Measurements from ENCODE around the gene COL27A1. TPM values are rescaled to one million over a fixed set of nuclear protein-coding genes. Genes with fewer than 3 reads are reported as not detected.

Gene COL27A1
- total and polyA plus RNA-seq, 2 experiments from 2014 or later = 10.5 to 18.0 TPM

DNA sequence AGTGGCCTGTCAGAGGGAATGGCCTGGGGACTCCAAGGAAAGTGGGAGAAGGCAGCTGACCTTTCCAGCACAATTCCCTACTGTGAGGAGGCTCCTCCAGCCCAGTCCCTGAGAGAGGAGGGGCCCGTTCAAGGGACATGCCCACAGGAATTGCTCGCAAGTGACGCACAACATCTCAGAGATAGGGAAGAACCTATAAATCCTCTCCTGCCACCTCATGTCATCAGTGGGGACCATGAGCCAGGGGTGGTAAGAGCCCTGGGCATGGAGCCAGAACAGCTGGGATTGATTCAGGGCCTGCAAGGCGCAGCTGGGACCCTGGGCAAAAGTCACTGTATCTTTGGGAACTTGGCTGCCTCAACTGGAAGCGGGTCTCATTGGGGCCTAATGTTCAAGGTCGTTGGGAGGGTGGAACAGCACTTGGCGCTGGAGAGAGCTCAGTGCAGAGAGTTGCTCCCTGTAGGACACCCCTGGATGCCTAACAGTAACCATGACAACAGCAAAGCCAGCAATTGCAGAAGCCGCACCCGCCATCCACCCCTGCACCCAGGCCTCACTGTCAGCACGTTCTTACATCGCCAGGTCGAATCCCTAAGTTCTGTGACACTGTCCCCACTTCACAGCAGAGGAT, 126.3 kb downstream of the COL27A1 start (continued):
- TF ChIP-seq, protein P1, sequence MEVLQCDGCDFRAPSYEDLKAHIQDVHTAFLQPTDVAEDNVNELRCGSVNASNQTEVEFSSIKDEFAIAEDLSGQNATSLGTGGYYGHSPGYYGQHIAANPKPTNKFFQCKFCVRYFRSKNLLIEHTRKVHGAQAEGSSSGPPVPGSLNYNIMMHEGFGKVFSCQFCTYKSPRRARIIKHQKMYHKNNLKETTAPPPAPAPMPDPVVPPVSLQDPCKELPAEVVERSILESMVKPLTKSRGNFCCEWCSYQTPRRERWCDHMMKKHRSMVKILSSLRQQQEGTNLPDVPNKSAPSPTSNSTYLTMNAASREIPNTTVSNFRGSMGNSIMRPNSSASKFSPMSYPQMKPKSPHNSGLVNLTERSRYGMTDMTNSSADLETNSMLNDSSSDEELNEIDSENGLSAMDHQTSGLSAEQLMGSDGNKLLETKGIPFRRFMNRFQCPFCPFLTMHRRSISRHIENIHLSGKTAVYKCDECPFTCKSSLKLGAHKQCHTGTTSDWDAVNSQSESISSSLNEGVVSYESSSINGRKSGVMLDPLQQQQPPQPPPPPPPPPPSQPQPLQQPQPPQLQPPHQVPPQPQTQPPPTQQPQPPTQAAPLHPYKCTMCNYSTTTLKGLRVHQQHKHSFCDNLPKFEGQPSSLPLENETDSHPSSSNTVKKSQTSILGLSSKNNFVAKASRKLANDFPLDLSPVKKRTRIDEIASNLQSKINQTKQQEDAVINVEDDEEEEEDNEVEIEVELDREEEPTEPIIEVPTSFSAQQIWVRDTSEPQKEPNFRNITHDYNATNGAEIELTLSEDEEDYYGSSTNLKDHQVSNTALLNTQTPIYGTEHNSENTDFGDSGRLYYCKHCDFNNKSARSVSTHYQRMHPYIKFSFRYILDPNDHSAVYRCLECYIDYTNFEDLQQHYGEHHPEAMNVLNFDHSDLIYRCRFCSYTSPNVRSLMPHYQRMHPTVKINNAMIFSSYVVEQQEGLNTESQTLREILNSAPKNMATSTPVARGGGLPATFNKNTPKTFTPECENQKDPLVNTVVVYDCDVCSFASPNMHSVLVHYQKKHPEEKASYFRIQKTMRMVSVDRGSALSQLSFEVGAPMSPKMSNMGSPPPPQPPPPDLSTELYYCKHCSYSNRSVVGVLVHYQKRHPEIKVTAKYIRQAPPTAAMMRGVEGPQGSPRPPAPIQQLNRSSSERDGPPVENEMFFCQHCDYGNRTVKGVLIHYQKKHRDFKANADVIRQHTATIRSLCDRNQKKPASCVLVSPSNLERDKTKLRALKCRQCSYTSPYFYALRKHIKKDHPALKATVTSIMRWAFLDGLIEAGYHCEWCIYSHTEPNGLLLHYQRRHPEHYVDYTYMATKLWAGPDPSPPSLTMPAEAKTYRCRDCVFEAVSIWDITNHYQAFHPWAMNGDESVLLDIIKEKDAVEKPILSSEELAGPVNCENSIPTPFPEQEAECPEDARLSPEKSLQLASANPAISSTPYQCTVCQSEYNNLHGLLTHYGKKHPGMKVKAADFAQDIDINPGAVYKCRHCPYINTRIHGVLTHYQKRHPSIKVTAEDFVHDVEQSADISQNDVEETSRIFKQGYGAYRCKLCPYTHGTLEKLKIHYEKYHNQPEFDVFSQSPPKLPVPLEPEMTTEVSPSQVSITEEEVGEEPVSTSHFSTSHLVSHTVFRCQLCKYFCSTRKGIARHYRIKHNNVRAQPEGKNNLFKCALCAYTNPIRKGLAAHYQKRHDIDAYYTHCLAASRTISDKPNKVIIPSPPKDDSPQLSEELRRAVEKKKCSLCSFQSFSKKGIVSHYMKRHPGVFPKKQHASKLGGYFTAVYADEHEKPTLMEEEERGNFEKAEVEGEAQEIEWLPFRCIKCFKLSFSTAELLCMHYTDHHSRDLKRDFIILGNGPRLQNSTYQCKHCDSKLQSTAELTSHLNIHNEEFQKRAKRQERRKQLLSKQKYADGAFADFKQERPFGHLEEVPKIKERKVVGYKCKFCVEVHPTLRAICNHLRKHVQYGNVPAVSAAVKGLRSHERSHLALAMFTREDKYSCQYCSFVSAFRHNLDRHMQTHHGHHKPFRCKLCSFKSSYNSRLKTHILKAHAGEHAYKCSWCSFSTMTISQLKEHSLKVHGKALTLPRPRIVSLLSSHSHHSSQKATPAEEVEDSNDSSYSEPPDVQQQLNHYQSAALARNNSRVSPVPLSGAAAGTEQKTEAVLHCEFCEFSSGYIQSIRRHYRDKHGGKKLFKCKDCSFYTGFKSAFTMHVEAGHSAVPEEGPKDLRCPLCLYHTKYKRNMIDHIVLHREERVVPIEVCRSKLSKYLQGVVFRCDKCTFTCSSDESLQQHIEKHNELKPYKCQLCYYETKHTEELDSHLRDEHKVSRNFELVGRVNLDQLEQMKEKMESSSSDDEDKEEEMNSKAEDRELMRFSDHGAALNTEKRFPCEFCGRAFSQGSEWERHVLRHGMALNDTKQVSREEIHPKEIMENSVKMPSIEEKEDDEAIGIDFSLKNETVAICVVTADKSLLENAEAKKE (CRISPR knock-in tag; IDR thresholded peaks at IDR 0.05) = no peak
- TF ChIP-seq JUNB (IDR thresholded peaks at IDR 0.05; ENCODE audit: unreplicated experiment) = no peak

DNA sequence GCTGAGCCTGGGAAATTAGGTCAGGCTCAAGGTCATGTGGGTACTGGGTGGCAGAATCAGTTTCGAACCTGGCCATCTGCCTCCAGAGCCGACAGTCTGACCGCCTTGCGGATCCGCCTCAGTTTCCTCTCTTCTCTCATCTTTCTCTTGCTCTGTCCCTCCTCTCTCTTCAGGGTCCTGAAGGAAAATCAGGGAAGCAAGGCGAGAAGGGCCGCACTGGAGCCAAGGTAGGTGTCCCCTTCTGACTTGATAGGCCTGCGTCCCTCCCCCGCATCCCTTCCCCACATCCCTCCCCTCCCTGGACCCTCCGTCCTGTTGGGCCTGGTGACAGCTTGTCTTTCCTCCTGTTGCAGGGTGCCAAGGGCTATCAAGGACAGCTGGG, 126.8 kb downstream of the COL27A1 start:
- Histone ChIP-seq H3K4me1 (ENCODE audit: insufficient read depth) (no peaks in the 10 kb centered on the region), H3F3A (replicated peaks; ENCODE audit: low read depth) (no peaks in the 10 kb centered on the region), H3K36me3 (ENCODE audit: insufficient read depth) (no peaks in the 10 kb centered on the region), H4K20me1 (replicated peaks; ENCODE audit: insufficient read depth) (no peaks in the 10 kb centered on the region; the same call in 1 of the 2 replicates), H3K4me3 (no peak overlapping the region), H3K9me2 (ENCODE audit: insufficient read depth) (no peaks in the 10 kb centered on the region), H3K79me2 (replicated peaks; ENCODE audit: insufficient read depth) (no peaks in the 10 kb centered on the region), H3K27me3 (ENCODE audit: insufficient read depth) (no peaks in the 10 kb centered on the region), H3K4me2 (no peak overlapping the region), H3K27ac (ENCODE audit: low read depth) (no peak overlapping the region), H2AFZ (no peak overlapping the region)
- no peaks in the 10 kb centered on the region for H3K27me3 Mint-ChIP-seq (ENCODE audit: insufficient read depth, low read depth, poor library complexity)
- ATAC-seq (no peak), DNase-seq (ENCODE audit: low spot score) (no peak)
- no peak overlapping the region for H3K4me3 Mint-ChIP-seq
- peaks cover 6% of the 10 kb centered on the region; the same call in 2 of the 3 replicates for H3K4me1 Mint-ChIP-seq
- H3K36me3 Mint-ChIP-seq (ENCODE audit: low read depth) = peaks cover 3% of the 10 kb centered on the region; the same call in 1 of the 3 replicates
- no peaks in the 10 kb centered on the region; the same call in 2 of the 3 replicates for H3K9me3 Mint-ChIP-seq
- H3K27ac Mint-ChIP-seq = no peak overlapping the region
- TF ChIP-seq, protein P2, sequence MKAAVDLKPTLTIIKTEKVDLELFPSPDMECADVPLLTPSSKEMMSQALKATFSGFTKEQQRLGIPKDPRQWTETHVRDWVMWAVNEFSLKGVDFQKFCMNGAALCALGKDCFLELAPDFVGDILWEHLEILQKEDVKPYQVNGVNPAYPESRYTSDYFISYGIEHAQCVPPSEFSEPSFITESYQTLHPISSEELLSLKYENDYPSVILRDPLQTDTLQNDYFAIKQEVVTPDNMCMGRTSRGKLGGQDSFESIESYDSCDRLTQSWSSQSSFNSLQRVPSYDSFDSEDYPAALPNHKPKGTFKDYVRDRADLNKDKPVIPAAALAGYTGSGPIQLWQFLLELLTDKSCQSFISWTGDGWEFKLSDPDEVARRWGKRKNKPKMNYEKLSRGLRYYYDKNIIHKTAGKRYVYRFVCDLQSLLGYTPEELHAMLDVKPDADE (IDR thresholded peaks at IDR 0.05) = no peak
- TF ChIP-seq CREB1 (CRISPR knock-in tag; IDR thresholded peaks at IDR 0.05; ENCODE audit: low read depth) (no peak), NANOG (IDR thresholded peaks at IDR 0.05; ENCODE audit: borderline replicate concordance) (no peak), EZH2 (IDR thresholded peaks at IDR 0.05; ENCODE audit: low read depth, unreplicated experiment) (no peak), STAT1 (IDR thresholded peaks at IDR 0.05; ENCODE audit: unreplicated experiment) (no peak), ZNF114 (CRISPR knock-in tag; IDR thresholded peaks at IDR 0.05) (no peak), ZNF331 (CRISPR knock-in tag; IDR thresholded peaks at IDR 0.05; ENCODE audit: low read depth) (no peak), JUNB (IDR thresholded peaks at IDR 0.05; ENCODE audit: unreplicated experiment) (no peak), POLR2AphosphoS5 (IDR thresholded peaks at IDR 0.05; ENCODE audit: low read depth) (no peak)
- TF ChIP-seq, protein P3, sequence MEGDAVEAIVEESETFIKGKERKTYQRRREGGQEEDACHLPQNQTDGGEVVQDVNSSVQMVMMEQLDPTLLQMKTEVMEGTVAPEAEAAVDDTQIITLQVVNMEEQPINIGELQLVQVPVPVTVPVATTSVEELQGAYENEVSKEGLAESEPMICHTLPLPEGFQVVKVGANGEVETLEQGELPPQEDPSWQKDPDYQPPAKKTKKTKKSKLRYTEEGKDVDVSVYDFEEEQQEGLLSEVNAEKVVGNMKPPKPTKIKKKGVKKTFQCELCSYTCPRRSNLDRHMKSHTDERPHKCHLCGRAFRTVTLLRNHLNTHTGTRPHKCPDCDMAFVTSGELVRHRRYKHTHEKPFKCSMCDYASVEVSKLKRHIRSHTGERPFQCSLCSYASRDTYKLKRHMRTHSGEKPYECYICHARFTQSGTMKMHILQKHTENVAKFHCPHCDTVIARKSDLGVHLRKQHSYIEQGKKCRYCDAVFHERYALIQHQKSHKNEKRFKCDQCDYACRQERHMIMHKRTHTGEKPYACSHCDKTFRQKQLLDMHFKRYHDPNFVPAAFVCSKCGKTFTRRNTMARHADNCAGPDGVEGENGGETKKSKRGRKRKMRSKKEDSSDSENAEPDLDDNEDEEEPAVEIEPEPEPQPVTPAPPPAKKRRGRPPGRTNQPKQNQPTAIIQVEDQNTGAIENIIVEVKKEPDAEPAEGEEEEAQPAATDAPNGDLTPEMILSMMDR (conservative IDR thresholded peaks at IDR 0.05; ENCODE audit: low read depth in 2 of 2) = no peak

All from GM23338 (cell line).